ENCODE measurements around the gene RABAC1.

GRCh38 chr19:41930926-41931592 is 28.1 kb downstream of the RABAC1 start:
- TF ChIP-seq, protein P1, sequence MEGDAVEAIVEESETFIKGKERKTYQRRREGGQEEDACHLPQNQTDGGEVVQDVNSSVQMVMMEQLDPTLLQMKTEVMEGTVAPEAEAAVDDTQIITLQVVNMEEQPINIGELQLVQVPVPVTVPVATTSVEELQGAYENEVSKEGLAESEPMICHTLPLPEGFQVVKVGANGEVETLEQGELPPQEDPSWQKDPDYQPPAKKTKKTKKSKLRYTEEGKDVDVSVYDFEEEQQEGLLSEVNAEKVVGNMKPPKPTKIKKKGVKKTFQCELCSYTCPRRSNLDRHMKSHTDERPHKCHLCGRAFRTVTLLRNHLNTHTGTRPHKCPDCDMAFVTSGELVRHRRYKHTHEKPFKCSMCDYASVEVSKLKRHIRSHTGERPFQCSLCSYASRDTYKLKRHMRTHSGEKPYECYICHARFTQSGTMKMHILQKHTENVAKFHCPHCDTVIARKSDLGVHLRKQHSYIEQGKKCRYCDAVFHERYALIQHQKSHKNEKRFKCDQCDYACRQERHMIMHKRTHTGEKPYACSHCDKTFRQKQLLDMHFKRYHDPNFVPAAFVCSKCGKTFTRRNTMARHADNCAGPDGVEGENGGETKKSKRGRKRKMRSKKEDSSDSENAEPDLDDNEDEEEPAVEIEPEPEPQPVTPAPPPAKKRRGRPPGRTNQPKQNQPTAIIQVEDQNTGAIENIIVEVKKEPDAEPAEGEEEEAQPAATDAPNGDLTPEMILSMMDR (IDR thresholded peaks at IDR 0.05), result no peak
- TF ChIP-seq POLR2A (IDR thresholded peaks at IDR 0.05), result no peak
- TF ChIP-seq POLR2AphosphoS5 (IDR thresholded peaks at IDR 0.05), result no peak

Measured in transverse colon (tissue), 4 donors.